ENCODE data around the gene MSI1.

DNA sequence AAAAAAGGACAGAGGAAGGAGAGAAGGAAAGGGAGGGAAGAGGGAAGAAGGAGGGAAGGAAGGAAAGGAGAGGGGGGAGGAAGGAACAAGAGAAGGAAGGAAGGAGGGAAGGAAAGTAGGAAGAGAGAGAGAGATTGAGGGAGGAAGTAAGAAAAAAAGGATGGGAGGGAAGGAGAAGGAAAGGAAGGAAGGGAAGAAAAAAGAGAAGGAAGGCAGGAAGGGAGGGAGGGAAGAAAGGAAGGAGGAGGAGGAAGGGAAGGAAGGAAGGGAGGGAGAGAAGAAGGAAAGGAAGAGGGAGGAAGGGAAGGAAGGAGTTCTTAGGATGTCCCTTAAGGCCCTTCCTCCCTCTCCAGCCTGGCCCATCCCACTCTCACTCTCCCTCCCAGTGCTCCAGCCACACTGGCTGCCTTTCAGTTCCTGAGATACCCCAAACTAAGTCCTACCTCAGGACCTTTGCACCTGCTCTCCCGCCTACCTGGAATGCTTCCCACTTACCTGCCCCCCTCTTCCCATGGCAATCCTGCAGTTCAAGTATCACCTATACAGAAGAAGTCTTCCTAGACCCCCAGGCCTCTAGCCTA is 21.7 kb upstream of the MSI1 start:
- TF ChIP-seq CTCF (IDR thresholded peaks at IDR 0.05 in 2 of 3, conservative IDR thresholded peaks at IDR 0.05 in 1 of 3; ENCODE audit: control insufficient read depth in 2 of 3, extremely low read depth in 1 of 3, insufficient read depth in 1 of 3, low read depth in 3 of 3, low read length in 3 of 3) (no peak), EP300 (IDR thresholded peaks at IDR 0.05; ENCODE audit: borderline replicate concordance in 1 of 2, control insufficient read depth in 1 of 2, low read depth in 2 of 2, low read length in 2 of 2) (no peak), ATF2 (IDR thresholded peaks at IDR 0.05; ENCODE audit: low read length) (no peak), SMARCA5 (IDR thresholded peaks at IDR 0.05) (no peak)

Measured in GM12878 (cell line).